Smooth muscle cell (in vitro differentiated cells): ENCODE measurements around the gene SDF2. TPM values are rescaled to one million over a fixed set of nuclear protein-coding genes. Genes with fewer than 3 reads are reported as not detected.
A peak's percentile ranks its signal among the peaks of the same experiment; 100 is the strongest.

Source experiments
- DNase-seq: peaks from one replicate; lab custom pipeline; 2025; ENCODE audit not compliant: unreplicated experiment; lab: John Stamatoyannopoulos, UW
- H2AFZ ChIP-seq: fragments of 200-600 bp; sonication (generic); 2 replicates; pipeline ENCODE4 v1.6.0; 2016; ENCODE audit warnings: antibody characterized with exemption, low read depth, mild to moderate bottlenecking
- H3F3A ChIP-seq: fragments of 200-600 bp; sonication (generic); 2 replicates; pipeline ENCODE4 v1.6.0; 2017; ENCODE audit warnings: antibody characterized with exemption, low read depth
- H3K27ac ChIP-seq: fragments of 200-600 bp; sonication (generic); 2 replicates; pipeline ENCODE4 v1.5.1; 2016; ENCODE audit warnings: low read depth, mild to moderate bottlenecking
- H3K27me3 ChIP-seq: fragments of 200-600 bp; sonication (generic); 2 replicates; pipeline ENCODE4 v1.6.1; 2016; ENCODE audit warnings: low read depth, mild to moderate bottlenecking
- H3K36me3 ChIP-seq: fragments of 200-600 bp; sonication (generic); 2 replicates; pipeline ENCODE4 v1.5.1; 2016; ENCODE audit warnings: low read depth
- H3K4me1 ChIP-seq: fragments of 200-600 bp; sonication (generic); 2 replicates; pipeline ENCODE4 v1.5.1; 2016; ENCODE audit warnings: low read depth
- H3K4me2 ChIP-seq: fragments of 200-600 bp; sonication (generic); 2 replicates; pipeline ENCODE4 v1.6.0; 2016; ENCODE audit warnings: mild to moderate bottlenecking
- H3K4me3 ChIP-seq: fragments of 200-600 bp; sonication (generic); 2 replicates; pipeline ENCODE4 v1.5.1; 2016; ENCODE audit warnings: mild to moderate bottlenecking
- H3K79me2 ChIP-seq: fragments of 200-600 bp; sonication (generic); 2 replicates; pipeline ENCODE4 v1.6.0; 2016; ENCODE audit warnings: low read depth, mild to moderate bottlenecking
- H3K9ac ChIP-seq: fragments of 200-600 bp; sonication (generic); 2 replicates; pipeline ENCODE4 v1.6.0; 2016; ENCODE audit warnings: low read depth
- H3K9me3 ChIP-seq: fragments of 200-600 bp; sonication (generic); replicated peaks from 2 replicates; pipeline ENCODE4 v1.5.1; 2016; ENCODE audit warnings: low read depth
- H4K20me1 ChIP-seq: fragments of 200-600 bp; sonication (generic); 2 replicates; pipeline ENCODE4 v1.6.0; 2016; ENCODE audit warnings: low read depth
- WGBS: methylation state at CpG from one replicate; pipeline ENCODE4 v1.1.7; 2016; ENCODE audit warnings: low lambda C conversion rate; 5-methylcytosine and 5-hydroxymethylcytosine counted together
- polyA plus RNA-seq: library from polyadenylated mRNA; unstranded; fragments of >200 nt; fragmentation: Nextera tagmentation; extraction: Ambion mirVana; gene quantifications from 2 replicates; pipeline ENCODE4 v1.2.1, GENCODE V29; 2016
- total RNA-seq: library from RNA; depleted of rRNA; stranded (reverse); fragments of >200 nt; gene quantifications from 2 replicates; pipeline ENCODE4 v1.2.3, GENCODE V29; 2014
- TF ChIP-seq, protein P1 (sequence below): fragments of 200-600 bp; sonication (generic); IDR thresholded peaks from 2 replicates; pipeline ENCODE4 v1.5.1; 2017; ENCODE audit warnings: borderline replicate concordance, mild to moderate bottlenecking, antibody characterized with exemption; ENCODE audit not compliant: insufficient read depth, poor library complexity, severe bottlenecking

The SDF2 gene
- total and polyA plus RNA-seq, 2 experiments from 2014 or later: 88.6 to 96.5 TPM

- H3K27me3 ChIP-seq: no peaks in the 10 kb centered on the region
- H3K36me3 ChIP-seq: no peaks in the 10 kb centered on the region
- H3K4me2 ChIP-seq: no peak overlapping the region
- H3K4me1 ChIP-seq: peaks cover 9% of the 10 kb centered on the region
- H3K79me2 ChIP-seq: peaks cover 82% of the 10 kb centered on the region
- peaks cover 4% of the 10 kb centered on the region for H3F3A ChIP-seq
- H2AFZ ChIP-seq: no peak overlapping the region
- no peak for DNase-seq
- no peak overlapping the region for H3K27ac ChIP-seq
- TF ChIP-seq, protein P1, sequence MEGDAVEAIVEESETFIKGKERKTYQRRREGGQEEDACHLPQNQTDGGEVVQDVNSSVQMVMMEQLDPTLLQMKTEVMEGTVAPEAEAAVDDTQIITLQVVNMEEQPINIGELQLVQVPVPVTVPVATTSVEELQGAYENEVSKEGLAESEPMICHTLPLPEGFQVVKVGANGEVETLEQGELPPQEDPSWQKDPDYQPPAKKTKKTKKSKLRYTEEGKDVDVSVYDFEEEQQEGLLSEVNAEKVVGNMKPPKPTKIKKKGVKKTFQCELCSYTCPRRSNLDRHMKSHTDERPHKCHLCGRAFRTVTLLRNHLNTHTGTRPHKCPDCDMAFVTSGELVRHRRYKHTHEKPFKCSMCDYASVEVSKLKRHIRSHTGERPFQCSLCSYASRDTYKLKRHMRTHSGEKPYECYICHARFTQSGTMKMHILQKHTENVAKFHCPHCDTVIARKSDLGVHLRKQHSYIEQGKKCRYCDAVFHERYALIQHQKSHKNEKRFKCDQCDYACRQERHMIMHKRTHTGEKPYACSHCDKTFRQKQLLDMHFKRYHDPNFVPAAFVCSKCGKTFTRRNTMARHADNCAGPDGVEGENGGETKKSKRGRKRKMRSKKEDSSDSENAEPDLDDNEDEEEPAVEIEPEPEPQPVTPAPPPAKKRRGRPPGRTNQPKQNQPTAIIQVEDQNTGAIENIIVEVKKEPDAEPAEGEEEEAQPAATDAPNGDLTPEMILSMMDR: no peak
- H3K9ac ChIP-seq: no peak overlapping the region
- peaks cover 28% of the 10 kb centered on the region for H4K20me1 ChIP-seq
- H3K9me3 ChIP-seq: no peaks in the 10 kb centered on the region
- 86% methylated on average over 5 of the region's 5 CpGs for WGBS
- no peak overlapping the region for H3K4me3 ChIP-seq
These were observed 4.0 kb downstream of the SDF2 start for GRCh38 chr17:28657756-28658155.

DNA sequence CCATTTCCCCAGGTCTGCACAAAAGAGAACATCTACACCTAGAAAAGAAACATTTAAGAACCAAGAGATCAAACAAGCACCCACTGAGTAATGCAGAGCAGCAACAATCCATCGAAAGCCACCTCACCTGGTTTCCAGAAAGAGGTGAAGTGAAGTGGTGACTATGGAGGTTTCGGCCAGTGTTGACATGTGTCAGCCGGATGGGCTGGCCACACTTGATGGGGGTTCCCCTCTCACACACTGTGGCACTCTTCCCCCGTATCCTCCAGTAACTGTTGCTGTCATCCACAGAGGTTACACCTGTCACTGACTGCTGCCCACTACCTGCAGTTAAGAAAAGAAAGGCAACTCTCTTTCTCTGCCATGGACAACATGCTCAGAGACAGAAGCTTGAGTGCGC lies 6.5 kb downstream of the SDF2 start:
- peaks cover 28% of the 10 kb centered on the region for H4K20me1 ChIP-seq
- no peaks in the 10 kb centered on the region for H3F3A ChIP-seq
- no peaks in the 10 kb centered on the region for H3K27me3 ChIP-seq
- no peaks in the 10 kb centered on the region for H3K36me3 ChIP-seq
- no peak overlapping the region for H3K27ac ChIP-seq
- TF ChIP-seq, protein P1: no peak
- H3K4me1 ChIP-seq: no peaks in the 10 kb centered on the region
- 99% methylated on average over 5 of the region's 5 CpGs for WGBS
- no peak overlapping the region for H3K4me3 ChIP-seq
- H3K79me2 ChIP-seq: peaks cover 61% of the 10 kb centered on the region
- DNase-seq: no peak
- no peak overlapping the region for H3K4me2 ChIP-seq
- H2AFZ ChIP-seq: no peak overlapping the region
- no peaks in the 10 kb centered on the region for H3K9me3 ChIP-seq
- no peak overlapping the region for H3K9ac ChIP-seq

- Histone ChIP-seq H4K20me1 (peaks cover 6% of the 10 kb centered on the region), H3K27me3 (no peaks in the 10 kb centered on the region), H3K79me2 (peaks cover 17% of the 10 kb centered on the region), H3K4me2 (no peak overlapping the region), H3K36me3 (no peaks in the 10 kb centered on the region), H3K9ac (no peak overlapping the region), H3K4me3 (no peak overlapping the region), H3K4me1 (peaks cover 2% of the 10 kb centered on the region), H3F3A (peaks cover 19% of the 10 kb centered on the region), H3K27ac (no peak overlapping the region), H3K9me3 (no peaks in the 10 kb centered on the region), H2AFZ (no peak overlapping the region)
- TF ChIP-seq, protein P1: no peak
- 91% methylated on average over 2 of the region's 2 CpGs for WGBS
- no peak for DNase-seq
These were observed 13.0 kb downstream of the SDF2 start for GRCh38 chr17:28648698-28649097.

- TF ChIP-seq, protein P1: no peak
- Histone ChIP-seq H3K4me2 (peak overlapping the region; percentile 92), H3F3A (peaks cover 19% of the 10 kb centered on the region), H3K9ac (no peak overlapping the region), H3K4me1 (peaks cover 7% of the 10 kb centered on the region), H3K9me3 (no peaks in the 10 kb centered on the region), H2AFZ (no peak overlapping the region), H3K4me3 (no peak overlapping the region), H3K27ac (peak overlapping the region; percentile 59), H3K79me2 (peaks cover 26% of the 10 kb centered on the region), H4K20me1 (peaks cover 10% of the 10 kb centered on the region), H3K27me3 (no peaks in the 10 kb centered on the region), H3K36me3 (peaks cover under 1% of the 10 kb centered on the region)
- no peak for DNase-seq
- WGBS: 86% methylated on average over 12 of the region's 12 CpGs
These were observed 15.5 kb downstream of the SDF2 start for GRCh38 chr17:28646039-28646754.
